GM13976 (cell line): ENCODE results near the gene VIM.

ENCODE experiments used
- DNase-seq: peaks from one replicate; pipeline ENCODE4 v3.0.0; 2012; ENCODE audit warnings: low spot score
- CTCF ChIP-seq: IDR thresholded peaks from 2 replicates; pipeline ENCODE4 v1.5.1; 2012; ENCODE audit warnings: borderline replicate concordance, mild to moderate bottlenecking; ENCODE audit not compliant: insufficient read depth; ENCODE audit errors: extremely low read depth, missing control alignments, control extremely low read depth
- in situ Hi-C: fragments of 300-500 bp; cut with MboI; formaldehyde crosslinking; loops from one replicate; pipeline ENCODE4 v1.12.0; 2022; ENCODE audit warnings: low sequenced_read_pairs, mixed read lengths, inconsistent platforms; ENCODE audit not compliant: unreplicated experiment

Gene VIM

GRCh38 chr10:17200001-17200911, 27.8 kb upstream of the VIM start:
- DNase-seq = peak; percentile 15
- no peak for TF ChIP-seq CTCF
- in situ Hi-C loops = no loop called here

GRCh38 chr10:17200912-17201793, 26.9 kb upstream of the VIM start, which contains the start of gene TRDMT1:
Gene TRDMT1, minus strand, starts transcription at chr10:17201672. Its CDS starts 38 bp downstream, at chr10:17201634.
- no peak for TF ChIP-seq CTCF
- in situ Hi-C loops = no loop called here
- DNase-seq = peak; percentile 84

GRCh38 chr10:17201794-17202116, 26.3 kb upstream of the VIM start:
- no peak for DNase-seq
- no peak for TF ChIP-seq CTCF
- in situ Hi-C loops = no loop called here

GRCh38 chr10:17202506-17202905, 25.5 kb upstream of the VIM start:
- in situ Hi-C loops = no loop called here
- DNase-seq = no peak
- no peak for TF ChIP-seq CTCF

- DNase-seq = no peak
- TF ChIP-seq CTCF = no peak
- in situ Hi-C loops = no loop called here
These were observed 25.0 kb upstream of the VIM start for GRCh38 chr10:17202999-17203398.

GRCh38 chr10:17203416-17203815, 24.6 kb upstream of the VIM start:
- DNase-seq = no peak
- no peak for TF ChIP-seq CTCF
- in situ Hi-C loops = no loop called here
